Measurements from ENCODE around the gene VPS36.
A peak's percentile ranks its signal among the peaks of the same experiment; 100 is the strongest.
"Not testable (repeated sequence)": the region's sequence is repeated elsewhere in the genome, so short reads cannot be mapped to it uniquely, and the experiment has no call there.

The VPS36 gene

DNA sequence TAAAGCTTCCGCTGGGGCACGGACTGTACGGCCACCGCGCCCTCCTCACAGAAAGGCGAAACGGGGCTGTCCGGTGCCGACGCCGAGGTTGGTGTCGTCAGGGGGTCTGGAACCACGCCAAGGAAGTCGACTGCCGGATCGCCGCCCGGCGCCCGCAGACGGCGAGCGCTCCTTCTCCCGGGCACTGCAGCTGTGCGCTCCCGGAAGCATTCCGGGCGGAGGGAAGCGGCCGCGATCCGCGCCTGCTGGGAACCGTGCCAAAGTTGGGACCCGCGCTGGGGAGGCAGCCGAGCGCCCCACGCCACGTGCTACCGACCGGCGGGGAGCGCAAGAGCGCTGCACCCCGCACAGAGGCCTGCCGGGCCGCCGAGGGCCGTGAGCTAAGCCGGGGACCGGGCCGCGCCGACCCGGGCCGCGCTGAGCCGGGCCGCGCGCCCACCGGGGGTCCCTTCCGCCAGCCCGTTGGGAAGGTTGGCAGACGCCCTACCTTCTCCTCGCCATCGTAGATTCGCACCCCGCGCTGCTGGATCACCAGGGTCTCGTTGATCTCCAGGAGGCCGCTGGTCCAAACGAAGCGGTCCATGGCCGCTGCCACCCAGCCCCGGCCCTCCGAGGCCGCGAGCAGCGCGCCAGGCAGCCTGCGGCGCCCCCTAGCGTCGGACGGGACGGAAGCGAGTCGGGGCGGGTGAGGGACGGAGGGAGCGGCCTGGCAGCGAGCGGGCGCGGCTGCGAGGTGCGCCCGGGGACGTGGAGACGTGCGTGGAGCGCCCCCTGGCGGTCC is at the start of gene VPS36:
Gene VPS36, minus strand, starts transcription at position 623 of the 781 bp plus-strand sequence. Its CDS starts 40 bp downstream, at position 583.
- DNase-seq (ENCODE audit: low spot score): peak; percentile 97

DNA sequence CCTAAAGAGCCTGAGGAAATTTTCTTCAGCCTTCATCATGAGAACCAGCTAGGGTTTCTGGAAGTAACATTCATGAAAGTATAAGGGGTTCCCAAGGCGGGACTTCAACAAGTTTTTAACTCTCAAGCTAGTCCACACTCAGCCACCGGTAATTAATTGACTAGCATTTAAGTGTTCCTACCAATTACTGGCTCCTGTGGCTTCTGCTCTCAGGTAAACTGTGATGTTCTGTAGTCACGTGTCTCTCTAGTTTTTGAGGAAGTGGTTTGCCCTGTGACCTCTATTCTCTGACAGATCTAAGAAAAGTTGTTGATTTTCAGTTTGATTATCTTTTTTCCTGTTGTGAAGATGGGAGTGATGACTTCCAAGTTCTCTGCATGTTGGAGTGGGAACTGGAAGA is 47.5 kb upstream of the VPS36 start:
- DNase-seq (ENCODE audit: low spot score): not testable (repeated sequence)

DNA sequence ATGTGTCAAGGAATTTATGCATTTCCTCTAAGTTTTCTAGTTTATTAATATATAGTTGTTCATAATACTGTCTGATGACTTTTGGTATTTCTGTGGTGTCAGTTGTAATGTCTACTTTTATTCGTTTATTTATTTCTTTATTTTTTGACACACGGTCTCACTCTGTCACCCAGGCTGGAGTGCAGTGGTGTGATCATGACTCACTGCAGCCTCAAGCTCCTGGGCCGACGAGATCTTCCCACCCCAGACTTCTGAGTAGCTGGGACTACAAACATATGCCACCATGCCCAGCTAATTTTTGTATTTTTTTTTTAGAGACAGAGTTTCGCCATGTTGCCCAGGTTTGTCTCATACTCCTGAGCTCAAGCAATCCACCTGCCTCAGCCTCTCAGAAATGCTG is 43.8 kb upstream of the VPS36 start:
- DNase-seq (ENCODE audit: low spot score): not testable (repeated sequence)

DNA sequence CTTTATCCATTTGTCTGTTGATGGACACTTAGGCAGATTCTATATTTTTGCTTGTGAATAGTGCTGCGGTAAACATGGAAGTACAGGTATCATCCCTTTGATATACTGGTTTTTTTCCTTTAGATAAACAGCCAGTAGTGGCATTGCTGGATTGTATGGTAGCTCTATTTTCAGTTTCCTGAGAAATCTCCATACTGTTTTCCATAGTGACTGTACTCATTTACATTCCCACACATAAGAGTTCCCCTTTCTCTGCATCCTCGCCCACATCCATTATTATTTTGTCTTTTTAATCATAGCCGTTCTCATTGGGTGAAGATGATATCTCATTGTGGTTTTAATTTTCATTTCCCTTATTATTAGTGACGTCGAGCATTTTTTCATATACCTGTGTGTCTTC is 40.6 kb upstream of the VPS36 start:
- DNase-seq (ENCODE audit: low spot score): not testable (repeated sequence)

DNA sequence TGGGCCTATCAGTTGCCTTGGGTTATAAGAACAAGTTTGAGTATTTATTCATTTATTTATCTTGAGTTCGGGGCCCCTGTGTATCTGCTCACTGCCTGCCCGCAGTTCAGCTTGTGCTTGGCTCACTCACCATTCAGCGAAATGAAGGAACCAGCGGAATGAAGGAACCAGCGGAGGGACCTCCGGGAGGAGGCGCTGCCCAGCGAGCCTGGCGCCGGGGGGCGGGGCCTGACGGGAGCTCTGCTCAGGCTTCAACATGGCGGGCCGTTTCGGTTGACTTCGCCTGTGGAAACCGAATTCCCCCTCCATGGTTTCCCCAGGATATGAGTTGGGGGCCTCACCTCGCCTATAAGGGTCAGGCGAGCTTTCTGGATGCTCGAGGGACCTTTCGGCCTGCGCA is 38.3 kb upstream of the VPS36 start:
- DNase-seq (ENCODE audit: low spot score): not testable (repeated sequence)

GRCh38 chr13:52487078-52487477 is 36.6 kb upstream of the VPS36 start:
- not testable (repeated sequence) for DNase-seq (ENCODE audit: low spot score)

DNA sequence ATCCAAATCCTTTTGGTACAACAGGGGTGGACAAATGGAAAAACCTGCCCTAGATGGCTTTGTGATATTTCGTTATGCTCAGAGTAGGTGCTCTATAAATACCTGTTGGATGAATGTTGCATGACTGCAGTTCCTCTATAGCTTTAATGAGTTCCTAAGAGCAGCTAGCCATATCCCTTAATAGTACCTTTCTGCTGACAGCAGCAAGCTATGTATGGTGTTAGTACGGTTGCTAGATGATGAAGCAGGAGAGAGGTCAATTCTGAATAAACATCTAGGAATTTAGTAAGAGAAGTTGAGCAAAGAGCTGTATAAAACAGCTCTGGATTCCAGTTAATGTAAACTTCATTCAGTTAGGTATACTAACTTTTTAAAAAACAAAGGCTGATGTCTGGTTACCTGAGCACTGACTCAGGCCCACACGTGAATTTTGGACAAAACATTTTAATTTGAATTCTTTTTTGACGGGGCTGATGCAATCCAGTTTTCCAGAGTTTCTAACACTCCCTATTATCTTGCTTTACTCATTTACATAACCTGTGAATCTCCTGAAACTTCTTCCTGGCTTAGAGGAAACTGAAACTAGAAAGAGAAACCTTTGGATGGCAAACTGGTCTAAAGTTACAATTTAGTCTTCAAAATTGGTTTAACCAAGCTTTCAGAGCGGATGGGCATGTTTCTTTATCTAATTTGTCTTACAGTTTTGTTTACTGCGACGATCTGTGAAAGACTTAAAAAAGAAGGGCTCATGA is 30.4 kb upstream of the VPS36 start:
- not testable (repeated sequence) for DNase-seq (ENCODE audit: low spot score)

- not testable (repeated sequence) for DNase-seq (ENCODE audit: low spot score)
Observed at GRCh38 chr13:52468487-52468886, 18.1 kb upstream of the VPS36 start.

GRCh38 chr13:52463526-52463925 is 13.1 kb upstream of the VPS36 start:
- no peak for DNase-seq (ENCODE audit: low spot score)

- no peak for DNase-seq (ENCODE audit: low spot score)
Observed at GRCh38 chr13:52461265-52461664, 10.8 kb upstream of the VPS36 start.

- no peak for DNase-seq (ENCODE audit: low spot score)
Observed at GRCh38 chr13:52459668-52460067, 9.2 kb upstream of the VPS36 start.

- DNase-seq (ENCODE audit: low spot score): peak; percentile 83
Observed at GRCh38 chr13:52455677-52456041, 5.2 kb upstream of the VPS36 start.

DNA sequence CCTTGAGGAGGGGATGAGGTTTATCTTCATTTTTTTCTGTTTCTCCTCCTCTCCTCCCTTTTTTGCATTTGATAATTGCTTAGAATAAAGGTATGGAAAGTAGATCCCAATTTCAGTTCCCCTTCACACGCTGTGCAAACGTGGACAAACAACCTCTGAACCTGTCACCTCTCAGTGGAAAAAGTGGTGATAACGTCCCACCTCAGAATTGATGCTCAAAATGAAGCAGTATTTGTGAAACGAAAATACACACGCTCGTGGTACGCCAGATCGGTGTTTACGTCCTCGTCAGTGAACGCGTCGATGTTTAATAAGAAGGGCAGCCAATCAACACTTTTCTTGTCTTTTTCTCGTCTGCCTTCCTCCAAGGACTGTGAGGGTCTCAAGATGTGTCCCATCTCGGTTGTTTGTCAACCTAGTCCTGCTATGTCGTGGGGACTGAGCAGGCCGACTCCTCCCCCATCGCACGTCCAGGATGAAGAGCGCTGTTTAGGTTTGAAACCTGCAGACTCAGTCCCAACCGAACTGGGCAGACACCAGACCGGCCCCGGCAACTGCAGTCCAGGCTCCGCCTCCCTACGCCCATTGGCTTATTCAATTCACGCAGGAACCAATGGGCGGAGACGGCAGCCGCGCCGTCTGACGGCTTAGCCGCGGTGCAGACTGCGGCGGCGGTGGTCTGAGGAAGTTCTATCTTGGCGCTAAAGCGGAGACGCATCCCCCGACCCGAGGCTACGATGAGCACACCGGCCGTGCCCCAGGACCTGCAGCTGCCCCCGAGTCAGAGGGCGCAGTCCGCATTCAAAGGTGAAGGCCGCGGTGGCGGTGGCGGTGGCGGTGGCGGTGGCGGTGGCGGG is 4.6 kb upstream of the VPS36 start, which contains the start of gene CKAP2:
Gene CKAP2, plus strand, starts transcription at position 659 of the 857 bp plus-strand sequence. Its CDS starts 79 bp downstream, at position 738.
- peak; percentile 93 for DNase-seq (ENCODE audit: low spot score)

- DNase-seq (ENCODE audit: low spot score): peak; percentile 17
Observed at GRCh38 chr13:52454459-52454819, 4.0 kb upstream of the VPS36 start.

DNA sequence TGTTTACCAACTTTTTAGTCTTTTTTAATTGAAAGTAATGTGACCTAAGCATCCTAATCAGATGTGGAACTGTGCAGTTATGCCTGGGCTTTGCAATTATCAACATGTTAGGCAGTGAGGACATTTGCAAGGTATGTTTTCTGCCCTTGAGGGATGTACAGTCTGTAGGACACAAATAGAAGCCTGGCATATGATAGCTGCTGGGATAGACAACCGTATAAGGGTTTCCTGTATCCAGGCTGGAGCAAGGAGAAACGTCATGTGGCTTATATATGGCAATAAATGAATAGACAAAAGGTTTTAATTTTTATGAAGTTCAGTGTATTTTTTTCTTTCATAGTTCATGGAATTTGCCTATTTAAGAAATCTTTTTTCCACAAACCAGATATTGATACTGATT is 2.0 kb upstream of the VPS36 start:
- no peak for DNase-seq (ENCODE audit: low spot score)

DNA sequence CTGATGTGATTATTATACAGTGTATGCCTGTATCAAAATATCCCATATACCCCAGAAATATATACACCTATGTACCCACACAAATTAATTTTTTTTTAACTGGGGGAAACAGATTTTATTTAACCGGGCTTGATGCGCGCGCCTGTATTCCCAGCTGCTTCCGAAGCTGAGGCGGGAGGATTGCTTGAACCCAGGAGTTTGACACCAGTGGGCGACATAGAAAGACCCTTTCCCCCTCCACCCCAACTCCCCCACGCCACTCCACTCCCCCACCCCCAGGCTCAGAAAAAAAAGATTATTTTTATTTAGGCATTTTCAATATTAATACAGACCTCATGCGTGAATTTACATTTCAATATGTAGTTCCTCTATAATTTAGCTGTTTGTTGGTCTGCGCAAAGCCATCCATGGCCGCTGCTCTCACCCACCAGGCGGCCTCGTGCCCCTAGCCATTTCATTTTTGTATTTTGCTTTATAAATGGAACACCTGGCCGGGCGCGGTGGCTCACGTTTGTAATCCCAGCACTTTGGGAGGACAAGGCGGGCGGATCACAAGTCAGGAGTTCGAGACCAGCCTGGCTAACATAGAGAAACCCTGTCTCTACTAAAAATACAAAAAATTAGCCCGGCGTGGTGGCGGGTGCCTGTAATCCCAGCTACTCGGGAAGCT is 836 bp upstream of the VPS36 start:
- DNase-seq (ENCODE audit: low spot score): no peak

DNA sequence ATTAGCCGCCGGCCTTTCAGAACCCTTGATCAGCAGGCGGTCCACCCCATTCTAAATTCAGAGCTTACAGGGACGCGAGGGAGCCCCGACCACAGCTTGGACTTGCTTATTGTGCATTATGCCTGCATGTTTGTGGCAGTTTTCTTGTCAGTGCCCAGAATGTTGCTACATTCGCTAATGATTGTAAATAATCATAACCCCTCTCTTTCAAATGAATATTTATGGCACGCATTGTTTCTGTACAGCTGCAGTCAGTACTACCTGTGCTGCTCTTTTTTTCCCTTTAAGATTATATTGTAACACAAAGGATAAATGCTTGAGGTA is 321 bp upstream of the VPS36 start:
- no peak for DNase-seq (ENCODE audit: low spot score)

GRCh38 chr13:52449331-52450011 is 963 bp downstream of the VPS36 start:
- no peak for DNase-seq (ENCODE audit: low spot score)

GRCh38 chr13:52447815-52448552 is 2.5 kb downstream of the VPS36 start:
- no peak for DNase-seq (ENCODE audit: low spot score)

- no peak for DNase-seq (ENCODE audit: low spot score)
Observed at GRCh38 chr13:52447354-52447753, 3.1 kb downstream of the VPS36 start.

- DNase-seq (ENCODE audit: low spot score): no peak
Observed at GRCh38 chr13:52446265-52446664, 4.2 kb downstream of the VPS36 start.

Measured in LoVo (cell line).